OCI-LY3 (cell line): ENCODE measurements around the gene PTPRC.

Source experiments
- H2AFZ ChIP-seq: fragments of 200-600, 300-600 bp; shearing (Covaris generic); 2 replicates; pipeline ENCODE4 v1.6.0; 2014; ENCODE audit warnings: antibody characterized with exemption, low read depth, low read length
- H3K27ac ChIP-seq: fragments of 200-600, 300-600 bp; sonication (generic); 2 replicates; pipeline ENCODE4 v1.5.1; 2014; ENCODE audit warnings: mild to moderate bottlenecking, low read length, moderate library complexity, mixed read lengths
- H3K27me3 ChIP-seq: fragments of 200-600, 300-600 bp; sonication (generic); 2 replicates; pipeline ENCODE4 v1.6.1; 2014; ENCODE audit warnings: low read depth, low read length, mixed read lengths
- H3K36me3 ChIP-seq: fragments of 200-600, 300-600 bp; sonication (generic); replicated peaks from 2 replicates; pipeline ENCODE3; 2014; ENCODE audit warnings: low read depth, low read length, mixed read lengths
- H3K4me1 ChIP-seq: fragments of 300-600, 200-600 bp; sonication (generic); 2 replicates; pipeline ENCODE4 v1.6.1; 2014; ENCODE audit warnings: low read length, mixed read lengths
- H3K4me2 ChIP-seq: fragments of 200-600, 300-600 bp; sonication (generic); 2 replicates; pipeline ENCODE4 v1.6.1; 2014; ENCODE audit warnings: low read length, mixed read lengths
- H3K4me3 ChIP-seq: fragments of 300-600, 200-600 bp; sonication (generic); 2 replicates; pipeline ENCODE4 v1.5.1; 2014; ENCODE audit warnings: antibody characterized with exemption, mild to moderate bottlenecking, low read length, moderate library complexity
- H3K79me2 ChIP-seq: fragments of 300-600, 200-600 bp; shearing (Covaris generic); 2 replicates; pipeline ENCODE4 v1.6.1; 2014; ENCODE audit warnings: mild to moderate bottlenecking, low read length, mixed read lengths
- H3K9ac ChIP-seq: fragments of 300-600, 200-600 bp; shearing (Covaris generic); 2 replicates; pipeline ENCODE4 v1.6.0; 2014; ENCODE audit warnings: mild to moderate bottlenecking, low read length, moderate library complexity
- H3K9me3 ChIP-seq: fragments of 200-600, 300-600 bp; shearing (Covaris generic); 2 replicates; pipeline ENCODE4 v1.6.1; 2014; ENCODE audit warnings: low read length, mixed read lengths; ENCODE audit not compliant: insufficient read depth
- H4K20me1 ChIP-seq: fragments of 200-600, 300-600 bp; sonication (generic); 2 replicates; pipeline ENCODE4 v1.6.1; 2016; ENCODE audit warnings: low read length, mixed read lengths; ENCODE audit not compliant: insufficient read depth
- EZH2phosphoT487 ChIP-seq: fragments of 200-600 bp; shearing (Covaris generic); IDR thresholded peaks from 2 replicates; pipeline ENCODE4 v1.6.1; 2018; ENCODE audit warnings: antibody characterized with exemption, mixed run types, low read depth
- TF ChIP-seq, protein P1 (sequence below): fragments of 200-600, 300-600 bp; sonication (generic); IDR thresholded peaks from 2 replicates; pipeline ENCODE4 v1.5.1; 2014; ENCODE audit warnings: antibody characterized with exemption, low read length, low read depth

Gene PTPRC

DNA sequence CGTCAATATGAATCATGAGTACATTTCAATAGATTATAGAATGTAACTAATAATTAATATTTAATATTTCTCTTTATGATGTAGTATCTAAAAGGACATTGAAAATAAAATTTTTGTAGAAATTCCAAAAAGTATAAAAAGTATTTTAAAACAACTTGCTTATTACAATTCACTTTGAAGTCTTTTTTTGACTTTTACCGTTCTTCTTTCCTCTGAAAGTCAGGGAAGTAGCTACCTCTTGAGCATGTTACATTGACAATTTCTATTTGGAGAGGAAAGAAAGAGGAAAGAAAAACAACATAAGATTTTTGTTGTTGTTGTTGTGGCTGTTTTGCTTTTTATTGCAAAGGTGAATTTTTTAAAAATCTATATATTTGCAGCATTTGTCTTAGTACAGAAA lies 1.3 kb downstream of the PTPRC start:
- no peak for TF ChIP-seq EZH2phosphoT487
- TF ChIP-seq, protein P1, sequence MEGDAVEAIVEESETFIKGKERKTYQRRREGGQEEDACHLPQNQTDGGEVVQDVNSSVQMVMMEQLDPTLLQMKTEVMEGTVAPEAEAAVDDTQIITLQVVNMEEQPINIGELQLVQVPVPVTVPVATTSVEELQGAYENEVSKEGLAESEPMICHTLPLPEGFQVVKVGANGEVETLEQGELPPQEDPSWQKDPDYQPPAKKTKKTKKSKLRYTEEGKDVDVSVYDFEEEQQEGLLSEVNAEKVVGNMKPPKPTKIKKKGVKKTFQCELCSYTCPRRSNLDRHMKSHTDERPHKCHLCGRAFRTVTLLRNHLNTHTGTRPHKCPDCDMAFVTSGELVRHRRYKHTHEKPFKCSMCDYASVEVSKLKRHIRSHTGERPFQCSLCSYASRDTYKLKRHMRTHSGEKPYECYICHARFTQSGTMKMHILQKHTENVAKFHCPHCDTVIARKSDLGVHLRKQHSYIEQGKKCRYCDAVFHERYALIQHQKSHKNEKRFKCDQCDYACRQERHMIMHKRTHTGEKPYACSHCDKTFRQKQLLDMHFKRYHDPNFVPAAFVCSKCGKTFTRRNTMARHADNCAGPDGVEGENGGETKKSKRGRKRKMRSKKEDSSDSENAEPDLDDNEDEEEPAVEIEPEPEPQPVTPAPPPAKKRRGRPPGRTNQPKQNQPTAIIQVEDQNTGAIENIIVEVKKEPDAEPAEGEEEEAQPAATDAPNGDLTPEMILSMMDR: no peak
- H3K4me1 ChIP-seq: peaks cover 44% of the 10 kb centered on the region
- H3K36me3 ChIP-seq: peaks cover 18% of the 10 kb centered on the region
- H2AFZ ChIP-seq: no peak overlapping the region
- peaks cover 62% of the 10 kb centered on the region for H3K79me2 ChIP-seq
- peaks cover 17% of the 10 kb centered on the region; the same call in 1 of the 2 replicates for H4K20me1 ChIP-seq
- H3K9ac ChIP-seq: peak overlapping the region; percentile 87
- H3K9me3 ChIP-seq: no peaks in the 10 kb centered on the region
- peak overlapping the region; percentile 88 for H3K27ac ChIP-seq
- H3K4me2 ChIP-seq: peak overlapping the region; percentile 80
- no peaks in the 10 kb centered on the region for H3K27me3 ChIP-seq
- H3K4me3 ChIP-seq: peak overlapping the region; percentile 71

DNA sequence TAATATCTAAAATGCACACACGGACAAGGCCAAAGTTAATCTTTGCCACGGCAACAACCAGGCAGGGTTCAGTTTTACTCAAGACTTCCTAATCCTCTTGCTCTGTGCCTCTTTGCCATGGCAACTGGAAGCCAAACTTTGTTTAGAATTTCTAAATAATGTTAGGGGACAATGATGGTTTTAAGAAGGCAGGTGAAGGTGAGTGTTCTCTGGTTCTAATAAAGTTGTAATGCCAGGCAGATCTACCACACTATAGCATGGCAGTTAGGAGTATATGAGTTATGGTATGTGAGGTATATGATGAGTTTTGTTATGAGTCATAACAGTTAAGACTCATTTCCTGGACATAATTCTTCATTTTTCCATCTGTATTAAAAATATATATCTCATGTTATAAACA lies 2.7 kb downstream of the PTPRC start:
- Histone ChIP-seq H3K9me3 (no peaks in the 10 kb centered on the region), H3K79me2 (peaks cover 74% of the 10 kb centered on the region), H3K9ac (peak overlapping the region; percentile 87), H3K27me3 (no peaks in the 10 kb centered on the region), H3K4me1 (peaks cover 40% of the 10 kb centered on the region), H3K4me3 (peak overlapping the region; percentile 71), H2AFZ (no peak overlapping the region), H3K4me2 (peak overlapping the region; percentile 80), H4K20me1 (peaks cover 18% of the 10 kb centered on the region; the same call in 1 of the 2 replicates), H3K27ac (peak overlapping the region; percentile 88), H3K36me3 (peaks cover 30% of the 10 kb centered on the region)
- TF ChIP-seq EZH2phosphoT487: no peak
- TF ChIP-seq, protein P1: no peak

DNA sequence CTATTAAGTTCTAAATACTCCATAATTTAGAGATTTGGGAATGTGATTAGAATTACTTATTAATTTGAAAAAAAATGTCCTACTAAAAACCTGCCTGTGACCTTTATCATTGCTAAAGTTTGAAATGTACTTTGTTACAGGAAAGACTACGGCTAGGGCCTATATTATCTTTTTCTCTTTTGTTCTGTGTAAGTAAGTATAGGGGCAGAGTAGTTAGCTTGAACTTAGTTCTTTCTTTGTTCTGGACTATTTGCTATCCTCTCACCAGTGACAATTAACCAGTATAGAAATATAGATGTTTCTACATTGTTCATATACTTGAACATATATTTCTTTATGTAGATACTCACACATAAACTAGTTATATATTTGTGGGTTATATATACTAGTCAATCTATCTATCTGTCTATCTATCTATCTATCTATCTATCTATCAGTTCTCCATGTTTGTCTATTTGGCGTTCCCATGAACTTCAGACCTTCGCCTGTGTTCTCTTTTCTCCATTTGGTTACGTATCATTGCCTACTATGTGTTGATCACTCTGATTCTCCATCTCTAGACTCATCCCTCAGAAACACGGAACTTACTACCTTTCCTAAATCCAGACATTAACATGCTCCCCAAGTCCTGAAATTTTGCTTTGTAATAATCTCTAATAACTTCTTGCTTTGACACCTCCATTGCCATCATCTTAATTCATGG lies 3.3 kb downstream of the PTPRC start:
- no peak overlapping the region for H2AFZ ChIP-seq
- peaks cover 24% of the 10 kb centered on the region; the same call in 1 of the 2 replicates for H4K20me1 ChIP-seq
- peak overlapping the region; percentile 71 for H3K4me3 ChIP-seq
- H3K9me3 ChIP-seq: no peaks in the 10 kb centered on the region
- H3K27me3 ChIP-seq: no peaks in the 10 kb centered on the region
- H3K4me2 ChIP-seq: peak overlapping the region; percentile 80
- peaks cover 80% of the 10 kb centered on the region for H3K79me2 ChIP-seq
- peaks cover 34% of the 10 kb centered on the region for H3K4me1 ChIP-seq
- H3K9ac ChIP-seq: no peak overlapping the region
- peak overlapping the region; percentile 88; the same call in 1 of the 2 replicates for H3K27ac ChIP-seq
- peaks cover 36% of the 10 kb centered on the region for H3K36me3 ChIP-seq
- TF ChIP-seq, protein P1: no peak
- no peak for TF ChIP-seq EZH2phosphoT487

DNA sequence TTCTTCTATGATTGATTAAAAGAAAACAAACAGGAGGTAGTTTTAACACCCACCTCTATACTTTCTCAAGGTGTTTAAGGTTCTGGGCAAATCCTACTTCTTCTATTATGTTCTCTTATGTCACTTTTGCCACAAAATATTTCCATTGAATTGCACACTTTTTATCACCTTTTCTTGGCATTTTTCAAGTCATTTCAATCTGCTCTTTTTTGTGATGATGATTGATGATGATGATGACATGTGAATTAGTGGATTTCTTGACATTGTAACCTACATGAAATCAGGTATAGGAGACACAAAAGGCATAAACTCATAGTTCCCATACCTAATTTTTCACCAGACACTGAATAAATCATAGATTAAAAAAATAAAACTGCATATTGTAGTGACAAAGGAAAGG lies 4.1 kb downstream of the PTPRC start:
- Histone ChIP-seq H3K27ac (no peak overlapping the region), H4K20me1 (peaks cover 27% of the 10 kb centered on the region; the same call in 1 of the 2 replicates), H3K36me3 (peaks cover 40% of the 10 kb centered on the region), H2AFZ (no peak overlapping the region), H3K4me1 (peaks cover 26% of the 10 kb centered on the region), H3K9me3 (no peaks in the 10 kb centered on the region), H3K27me3 (no peaks in the 10 kb centered on the region), H3K79me2 (peaks cover 85% of the 10 kb centered on the region), H3K4me3 (no peak overlapping the region), H3K4me2 (no peak overlapping the region), H3K9ac (no peak overlapping the region)
- TF ChIP-seq, protein P1: no peak
- no peak for TF ChIP-seq EZH2phosphoT487
